ENCODE measurements around the gene EPS8L3.

EPS8L3 gene

DNA sequence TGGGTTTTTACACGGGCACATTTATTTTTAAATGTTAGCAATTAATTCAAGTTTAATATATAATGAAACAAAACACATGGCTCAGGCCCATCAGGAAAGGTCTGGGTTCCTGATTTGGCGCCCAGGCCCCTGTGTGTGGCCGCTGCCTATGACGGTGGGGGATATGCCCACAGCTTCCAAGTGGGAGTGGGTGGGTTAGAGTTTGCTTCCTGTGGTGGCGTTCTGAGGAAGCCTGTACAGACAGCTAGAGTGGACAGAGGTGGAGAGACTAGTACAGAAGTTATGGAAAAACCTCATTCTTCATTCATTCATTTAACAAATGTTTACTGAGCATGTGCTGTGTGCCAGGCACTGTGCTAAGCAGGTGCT lies 22.4 kb upstream of the EPS8L3 start:
- no peak for TF ChIP-seq SIN3A (IDR thresholded peaks at IDR 0.05; ENCODE audit: borderline replicate concordance, insufficient read depth, low read length)
- no peak for TF ChIP-seq TAF1 (IDR thresholded peaks at IDR 0.05; ENCODE audit: borderline replicate concordance, insufficient read depth, low read length)
- no peak for TF ChIP-seq FOXP2 (optimal IDR thresholded peaks at IDR 0.05; ENCODE audit: borderline replicate concordance, extremely low read depth, extremely low read length, insufficient read depth)

DNA sequence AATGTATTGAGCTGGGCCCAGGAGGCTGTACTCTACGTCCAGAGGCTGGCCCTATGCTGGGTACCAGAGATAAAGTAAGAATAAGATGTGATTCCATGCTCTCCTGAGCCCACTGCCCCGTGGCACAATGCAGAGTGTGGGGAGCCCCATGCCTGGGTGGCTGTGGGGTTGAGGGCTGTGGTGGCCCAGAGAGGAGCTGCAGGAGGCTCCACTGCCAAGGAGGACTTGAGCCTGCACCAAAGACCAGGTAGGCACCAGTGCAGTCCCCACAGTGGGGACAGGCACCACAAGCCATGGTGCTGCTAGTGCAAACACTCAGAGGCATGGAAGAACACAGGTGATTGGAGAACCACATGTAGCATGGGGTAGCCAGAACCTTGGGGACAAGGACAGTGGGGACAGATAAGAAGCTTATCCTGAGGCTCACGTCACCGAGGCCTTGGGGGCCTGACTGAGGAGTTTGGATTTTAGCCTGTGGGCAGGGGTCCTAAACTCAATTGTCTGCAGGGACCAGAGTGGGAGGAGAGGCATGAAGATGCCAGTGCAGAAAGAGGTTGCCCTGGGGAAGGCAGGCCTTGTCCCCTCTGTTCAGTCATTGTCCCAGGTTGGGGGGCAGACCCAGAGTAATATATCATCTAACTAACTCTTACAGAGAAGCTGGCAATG lies 21.9 kb upstream of the EPS8L3 start:
- TF ChIP-seq, protein P1, sequence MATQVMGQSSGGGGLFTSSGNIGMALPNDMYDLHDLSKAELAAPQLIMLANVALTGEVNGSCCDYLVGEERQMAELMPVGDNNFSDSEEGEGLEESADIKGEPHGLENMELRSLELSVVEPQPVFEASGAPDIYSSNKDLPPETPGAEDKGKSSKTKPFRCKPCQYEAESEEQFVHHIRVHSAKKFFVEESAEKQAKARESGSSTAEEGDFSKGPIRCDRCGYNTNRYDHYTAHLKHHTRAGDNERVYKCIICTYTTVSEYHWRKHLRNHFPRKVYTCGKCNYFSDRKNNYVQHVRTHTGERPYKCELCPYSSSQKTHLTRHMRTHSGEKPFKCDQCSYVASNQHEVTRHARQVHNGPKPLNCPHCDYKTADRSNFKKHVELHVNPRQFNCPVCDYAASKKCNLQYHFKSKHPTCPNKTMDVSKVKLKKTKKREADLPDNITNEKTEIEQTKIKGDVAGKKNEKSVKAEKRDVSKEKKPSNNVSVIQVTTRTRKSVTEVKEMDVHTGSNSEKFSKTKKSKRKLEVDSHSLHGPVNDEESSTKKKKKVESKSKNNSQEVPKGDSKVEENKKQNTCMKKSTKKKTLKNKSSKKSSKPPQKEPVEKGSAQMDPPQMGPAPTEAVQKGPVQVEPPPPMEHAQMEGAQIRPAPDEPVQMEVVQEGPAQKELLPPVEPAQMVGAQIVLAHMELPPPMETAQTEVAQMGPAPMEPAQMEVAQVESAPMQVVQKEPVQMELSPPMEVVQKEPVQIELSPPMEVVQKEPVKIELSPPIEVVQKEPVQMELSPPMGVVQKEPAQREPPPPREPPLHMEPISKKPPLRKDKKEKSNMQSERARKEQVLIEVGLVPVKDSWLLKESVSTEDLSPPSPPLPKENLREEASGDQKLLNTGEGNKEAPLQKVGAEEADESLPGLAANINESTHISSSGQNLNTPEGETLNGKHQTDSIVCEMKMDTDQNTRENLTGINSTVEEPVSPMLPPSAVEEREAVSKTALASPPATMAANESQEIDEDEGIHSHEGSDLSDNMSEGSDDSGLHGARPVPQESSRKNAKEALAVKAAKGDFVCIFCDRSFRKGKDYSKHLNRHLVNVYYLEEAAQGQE (IDR thresholded peaks at IDR 0.05; ENCODE audit: insufficient read depth in 1 of 2, low read depth in 2 of 2, low read length in 2 of 2) = no peak
- TF ChIP-seq POLR2AphosphoS5 (IDR thresholded peaks at IDR 0.05; ENCODE audit: low read depth, low read length) = no peak
- TF ChIP-seq SIN3A (IDR thresholded peaks at IDR 0.05; ENCODE audit: borderline replicate concordance, insufficient read depth, low read length) = no peak
- no peak for TF ChIP-seq FOXP2 (optimal IDR thresholded peaks at IDR 0.05; ENCODE audit: borderline replicate concordance, extremely low read depth, extremely low read length, insufficient read depth)
- TF ChIP-seq TAF1 (IDR thresholded peaks at IDR 0.05; ENCODE audit: borderline replicate concordance, insufficient read depth, low read length) = no peak

DNA sequence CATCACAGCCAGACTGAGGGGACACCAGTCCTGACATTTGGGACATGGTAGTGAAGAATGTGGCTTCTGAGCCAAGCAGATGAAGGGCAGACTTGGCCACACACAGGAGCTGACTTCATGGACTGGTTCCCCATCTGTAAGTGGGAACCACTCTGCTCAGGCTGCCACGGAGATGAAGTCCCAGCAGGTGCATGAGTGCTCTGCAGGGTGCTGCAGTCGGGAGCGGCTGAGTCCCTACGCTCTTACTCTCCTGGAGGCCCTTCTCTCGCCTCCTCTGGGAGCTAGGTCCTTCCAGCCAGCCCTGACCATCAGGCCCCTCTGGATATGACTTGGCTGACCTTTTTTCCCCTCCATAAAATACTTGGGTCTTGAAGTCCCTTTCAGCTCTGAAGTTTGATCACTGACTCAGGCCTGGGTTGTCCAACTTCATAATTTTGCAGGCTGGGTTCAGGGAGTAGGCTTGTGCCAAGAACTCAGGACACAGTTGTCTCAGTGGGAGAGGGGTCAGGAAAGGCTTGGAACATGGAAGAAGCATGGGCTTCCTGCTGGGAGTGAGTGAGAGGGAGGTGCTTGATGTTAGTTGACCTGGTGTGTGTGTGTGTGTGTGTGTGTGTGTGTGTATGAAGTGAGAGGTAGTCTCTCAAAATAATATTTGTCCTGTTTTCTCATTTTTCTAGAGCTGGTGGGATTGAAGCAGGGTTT lies 21.0 kb upstream of the EPS8L3 start:
- TF ChIP-seq POLR2AphosphoS5 (IDR thresholded peaks at IDR 0.05; ENCODE audit: low read depth, low read length) (no peak), FOXP2 (optimal IDR thresholded peaks at IDR 0.05; ENCODE audit: borderline replicate concordance, extremely low read depth, extremely low read length, insufficient read depth) (no peak), SIN3A (IDR thresholded peaks at IDR 0.05; ENCODE audit: borderline replicate concordance, insufficient read depth, low read length) (no peak), TAF1 (IDR thresholded peaks at IDR 0.05; ENCODE audit: borderline replicate concordance, insufficient read depth, low read length) (no peak)
- TF ChIP-seq, protein P1 (IDR thresholded peaks at IDR 0.05; ENCODE audit: insufficient read depth in 1 of 2, low read depth in 2 of 2, low read length in 2 of 2) = no peak

DNA sequence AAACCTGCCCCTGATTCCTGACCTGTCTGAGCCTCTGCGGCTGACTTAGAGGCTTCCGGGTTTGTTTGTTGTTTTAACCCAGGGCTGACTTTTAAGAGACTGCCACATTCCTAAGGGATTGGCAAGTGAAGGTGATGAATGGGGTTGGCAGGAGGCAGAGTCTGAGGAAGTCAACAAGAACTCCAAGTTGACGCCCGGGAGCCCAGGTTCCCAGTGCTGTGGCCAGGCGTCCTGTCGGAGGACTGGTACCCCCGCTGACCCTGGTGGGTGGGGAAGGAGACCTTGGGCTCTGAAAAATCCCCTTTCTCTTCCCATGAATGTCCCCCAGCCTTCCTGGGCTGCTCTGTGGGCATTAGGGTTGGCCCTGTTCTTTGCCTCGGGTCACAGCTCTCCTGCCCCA lies 19.7 kb upstream of the EPS8L3 start:
- TF ChIP-seq, protein P1 (IDR thresholded peaks at IDR 0.05; ENCODE audit: insufficient read depth in 1 of 2, low read depth in 2 of 2, low read length in 2 of 2) = no peak
- no peak for TF ChIP-seq FOXP2 (optimal IDR thresholded peaks at IDR 0.05; ENCODE audit: borderline replicate concordance, extremely low read depth, extremely low read length, insufficient read depth)
- TF ChIP-seq TAF1 (IDR thresholded peaks at IDR 0.05; ENCODE audit: borderline replicate concordance, insufficient read depth, low read length) = no peak
- no peak for TF ChIP-seq POLR2AphosphoS5 (IDR thresholded peaks at IDR 0.05; ENCODE audit: low read depth, low read length)
- TF ChIP-seq SIN3A (IDR thresholded peaks at IDR 0.05; ENCODE audit: borderline replicate concordance, insufficient read depth, low read length) = no peak

DNA sequence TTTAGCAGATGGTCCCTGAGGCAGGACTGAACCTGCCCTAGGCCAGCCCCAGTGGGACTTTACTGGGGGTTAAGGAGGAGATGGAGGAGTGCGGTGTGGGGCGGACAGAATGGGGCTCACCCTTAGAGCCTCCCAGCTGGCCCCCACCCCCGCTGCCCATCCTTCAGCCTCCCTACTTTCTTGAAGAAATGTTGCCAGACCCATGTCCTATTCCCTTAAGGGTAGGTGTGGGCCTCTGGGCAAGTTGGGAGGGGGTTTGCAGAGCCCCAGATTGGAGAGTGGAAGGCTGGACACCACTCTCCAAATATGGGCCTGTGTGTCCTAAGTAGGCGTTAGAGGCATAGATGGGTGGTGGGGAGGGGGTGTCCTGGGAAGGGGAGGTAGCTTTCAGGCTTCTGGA lies 19.2 kb upstream of the EPS8L3 start:
- TF ChIP-seq SIN3A (IDR thresholded peaks at IDR 0.05; ENCODE audit: borderline replicate concordance, insufficient read depth, low read length) = no peak
- TF ChIP-seq, protein P1 (IDR thresholded peaks at IDR 0.05; ENCODE audit: insufficient read depth in 1 of 2, low read depth in 2 of 2, low read length in 2 of 2) = no peak
- no peak for TF ChIP-seq POLR2AphosphoS5 (IDR thresholded peaks at IDR 0.05; ENCODE audit: low read depth, low read length)
- TF ChIP-seq TAF1 (IDR thresholded peaks at IDR 0.05; ENCODE audit: borderline replicate concordance, insufficient read depth, low read length) = no peak
- TF ChIP-seq FOXP2 (optimal IDR thresholded peaks at IDR 0.05; ENCODE audit: borderline replicate concordance, extremely low read depth, extremely low read length, insufficient read depth) = no peak

All from PFSK-1 (cell line).